Kidney capillary endothelial cell (primary cell): Measurements from ENCODE around the gene RINT1.
A peak's percentile ranks its signal among the peaks of the same experiment; 100 is the strongest.
"Not testable (repeated sequence)": the region's sequence is repeated elsewhere in the genome, so short reads cannot be mapped to it uniquely, and the experiment has no call there.

ENCODE experiments used
- DNase-seq: peaks from one replicate; pipeline ENCODE4 v3.0.0-alpha.2; 2018; ENCODE audit warnings: low spot score

The RINT1 gene

GRCh38 chr7:105532709-105533460 lies 884 bp downstream of the RINT1 start:
- DNase-seq, result peak; percentile 5

GRCh38 chr7:105538339-105538738 lies 6.3 kb downstream of the RINT1 start:
- DNase-seq, result no peak

GRCh38 chr7:105559926-105560325 lies 27.9 kb downstream of the RINT1 start:
- DNase-seq, result no peak

- DNase-seq, result no peak
Observed at GRCh38 chr7:105565190-105565589, 33.2 kb downstream of the RINT1 start.

GRCh38 chr7:105567024-105567423 lies 35.0 kb downstream of the RINT1 start:
- DNase-seq, result no peak

- DNase-seq, result no peak
Observed at GRCh38 chr7:105567821-105568220, 35.8 kb downstream of the RINT1 start.

GRCh38 chr7:105571891-105572290 lies 39.9 kb downstream of the RINT1 start:
- DNase-seq, result no peak

- no peak for DNase-seq
Observed at GRCh38 chr7:105577251-105577650, 45.2 kb downstream of the RINT1 start.

GRCh38 chr7:105578496-105578895 lies 46.5 kb downstream of the RINT1 start:
- no peak for DNase-seq

- DNase-seq, result no peak
Observed at GRCh38 chr7:105580022-105580740, 48.2 kb downstream of the RINT1 start.

- DNase-seq, result peak; percentile 41
Observed at GRCh38 chr7:105581066-105581811, 49.2 kb downstream of the RINT1 start, which contains the start of gene EFCAB10. Gene EFCAB10, minus strand, starts transcription at chr7:105581493. Its CDS starts 30 bp downstream, at chr7:105581463.

- no peak for DNase-seq
Observed at GRCh38 chr7:105583061-105583460, 51.1 kb downstream of the RINT1 start.

GRCh38 chr7:105584165-105584564 lies 52.2 kb downstream of the RINT1 start:
- DNase-seq, result no peak

- no peak for DNase-seq
Observed at GRCh38 chr7:105585850-105586500, 54.0 kb downstream of the RINT1 start.

GRCh38 chr7:105587909-105588635 lies 56.1 kb downstream of the RINT1 start:
- no peak for DNase-seq

- DNase-seq, result peak; percentile 73
Observed at GRCh38 chr7:105589356-105590077, 57.5 kb downstream of the RINT1 start.

GRCh38 chr7:105590793-105591192 lies 58.8 kb downstream of the RINT1 start:
- no peak for DNase-seq

GRCh38 chr7:105591522-105591921 lies 59.5 kb downstream of the RINT1 start:
- no peak for DNase-seq

GRCh38 chr7:105594034-105594433 lies 62.0 kb downstream of the RINT1 start:
- DNase-seq, result no peak

- DNase-seq, result no peak
Observed at GRCh38 chr7:105596866-105597265, 64.9 kb downstream of the RINT1 start.

- DNase-seq, result not testable (repeated sequence)
Observed at GRCh38 chr7:105599080-105599479, 67.1 kb downstream of the RINT1 start.
